ENCODE data around the gene PRR23A. TPM values are rescaled to one million over a fixed set of nuclear protein-coding genes. Genes with fewer than 3 reads are reported as not detected.

PRR23A gene
- total RNA-seq, 4 donors from 2014 or later = not detected

- H3K27ac ChIP-seq = no peak overlapping the region
- no peak for ATAC-seq
- no peaks in the 10 kb centered on the region for H3K9me3 ChIP-seq
- H3K36me3 ChIP-seq = no peaks in the 10 kb centered on the region
- TF ChIP-seq CTCF (IDR thresholded peaks at IDR 0.05 in 4 of 5, conservative IDR thresholded peaks at IDR 0.05 in 1 of 5) = no peak
- no peak for TF ChIP-seq POLR2A (IDR thresholded peaks at IDR 0.05)
- no peak overlapping the region for H3K4me3 ChIP-seq
- intact Hi-C loops (cut with DNase I; ENCODE audit: low total_unique reads) (no loop called here), in situ Hi-C loops (cut with MboI; ENCODE audit: low sequenced_read_pairs in 4 of 4) (no loop called here)
- no peaks in the 10 kb centered on the region for H3K4me1 ChIP-seq
- DNase-seq = no peak
- no peaks in the 10 kb centered on the region for H3K27me3 ChIP-seq
Measured at GRCh38 chr3:138987181-138987580, 18.9 kb downstream of the PRR23A start.

GRCh38 chr3:138985932-138986331, 20.1 kb downstream of the PRR23A start:
- H3K36me3 ChIP-seq = no peaks in the 10 kb centered on the region
- no peaks in the 10 kb centered on the region for H3K27me3 ChIP-seq
- TF ChIP-seq CTCF (IDR thresholded peaks at IDR 0.05 in 4 of 5, conservative IDR thresholded peaks at IDR 0.05 in 1 of 5) = no peak
- TF ChIP-seq POLR2A (IDR thresholded peaks at IDR 0.05) = no peak
- in situ Hi-C loops (cut with MboI; ENCODE audit: low sequenced_read_pairs in 4 of 4) (no loop called here), intact Hi-C loops (cut with DNase I; ENCODE audit: low total_unique reads) (no loop called here)
- DNase-seq (no peak), ATAC-seq (no peak)
- H3K4me1 ChIP-seq = no peaks in the 10 kb centered on the region
- H3K9me3 ChIP-seq = no peaks in the 10 kb centered on the region
- H3K4me3 ChIP-seq = no peak overlapping the region
- no peak overlapping the region for H3K27ac ChIP-seq

- in situ Hi-C loops (cut with MboI; ENCODE audit: low sequenced_read_pairs in 4 of 4) = no loop called here
- no peaks in the 10 kb centered on the region for H3K36me3 ChIP-seq
- TF ChIP-seq CTCF (IDR thresholded peaks at IDR 0.05 in 4 of 5, conservative IDR thresholded peaks at IDR 0.05 in 1 of 5) = no peak
- H3K4me3 ChIP-seq = no peak overlapping the region
- DNase-seq (no peak), ATAC-seq (no peak)
- H3K27me3 ChIP-seq = no peaks in the 10 kb centered on the region
- H3K4me1 ChIP-seq = no peaks in the 10 kb centered on the region
- no peak overlapping the region for H3K27ac ChIP-seq
- no peaks in the 10 kb centered on the region for H3K9me3 ChIP-seq
- intact Hi-C loops (cut with DNase I; ENCODE audit: low total_unique reads) = no loop called here
Measured at GRCh38 chr3:138984816-138985215, 21.3 kb downstream of the PRR23A start.

GRCh38 chr3:138976047-138976446, 30.0 kb downstream of the PRR23A start:
- Histone ChIP-seq H3K9me3 (no peaks in the 10 kb centered on the region), H3K4me1 (no peaks in the 10 kb centered on the region), H3K36me3 (no peaks in the 10 kb centered on the region), H3K27ac (no peak overlapping the region), H3K4me3 (no peak overlapping the region), H3K27me3 (no peaks in the 10 kb centered on the region)
- no peak for TF ChIP-seq CTCF (IDR thresholded peaks at IDR 0.05 in 4 of 5, conservative IDR thresholded peaks at IDR 0.05 in 1 of 5)
- no peak for TF ChIP-seq POLR2A (IDR thresholded peaks at IDR 0.05)
- ATAC-seq = no peak
- intact Hi-C loops (cut with DNase I; ENCODE audit: low total_unique reads) (no loop called here), in situ Hi-C loops (cut with MboI; ENCODE audit: low sequenced_read_pairs in 4 of 4) (no loop called here)
- no peak for DNase-seq

- in situ Hi-C loops (cut with MboI; ENCODE audit: low sequenced_read_pairs in 4 of 4) = no loop called here
- Histone ChIP-seq H3K27ac (no peak overlapping the region), H3K27me3 (no peaks in the 10 kb centered on the region), H3K4me3 (no peak overlapping the region), H3K9me3 (no peaks in the 10 kb centered on the region), H3K36me3 (no peaks in the 10 kb centered on the region), H3K4me1 (no peaks in the 10 kb centered on the region)
- DNase-seq = no peak
- intact Hi-C loops (cut with DNase I; ENCODE audit: low total_unique reads) = no loop called here
- TF ChIP-seq CTCF (IDR thresholded peaks at IDR 0.05 in 4 of 5, conservative IDR thresholded peaks at IDR 0.05 in 1 of 5) (no peak), POLR2A (IDR thresholded peaks at IDR 0.05) (no peak)
- no peak for ATAC-seq
Measured at GRCh38 chr3:138975351-138975750, 30.7 kb downstream of the PRR23A start.

Data from gastrocnemius medialis (tissue), 4 donors.